HCT116 (cell line): Measurements from ENCODE around the gene TOM1L1. TPM values are rescaled to one million over a fixed set of nuclear protein-coding genes. Genes with fewer than 3 reads are reported as not detected.

Source experiments
- ATAC-seq: fragments of 200-7000 bp; cut with Tn5 transposase; 2 replicates; pipeline ENCODE4 v1.9.1; 2020; ENCODE audit warnings: mild to moderate bottlenecking, moderate library complexity
- BruUV-seq: library from RNA; stranded (reverse); fragments of 400-500 nt; replicated peaks from 2 replicates; lab custom pipeline; 2021; lab: Mats Ljungman, UMichigan
- CTCF ChIA-PET: fragments of 300-600 bp; sonication (Branson Sonifier 250); formaldehyde crosslinking; loops from one replicate; lab custom pipeline; 2021; ENCODE audit warnings: antibody characterized with exemption; lab: Charles Lee
- POLR2A ChIA-PET: fragments of 300-600, 350-600 bp; sonication (Branson Sonifier 250); formaldehyde crosslinking; loops from one replicate; lab custom pipeline; 2021; ENCODE audit warnings: antibody characterized with exemption; lab: Charles Lee
- RAD21 ChIA-PET, 2 experiments: fragments of 300-600 bp; sonication (Branson Sonifier 250); formaldehyde crosslinking; loops; one replicate each; lab custom pipeline; 2023; ENCODE audit warnings: low total read pairs in 2 of 2; ENCODE audit not compliant: uncharacterized antibody in 2 of 2, unreplicated experiment in 2 of 2, low non-redundant PET in 1 of 2; lab: Charles Lee
- DNase-seq: peaks from one replicate; pipeline ENCODE4 v3.0.0-alpha.2; 2010; ENCODE audit warnings: low read depth, low spot score
- H2AFZ ChIP-seq: fragments of 200-600 bp; shearing (Covaris generic), sonication (generic); 2 replicates; pipeline ENCODE4 v1.6.1; 2017; ENCODE audit warnings: low read depth, mixed run types, mixed read lengths, antibody characterized with exemption, low read length; ENCODE audit not compliant: poor library complexity, severe bottlenecking
- H3K27ac ChIP-seq: 2 replicates; pipeline ENCODE4 v1.5.1; 2012; ENCODE audit warnings: low read depth, low read length
- H3K27me3 ChIP-seq: fragments of 200-600 bp; sonication (generic); 2 replicates; pipeline ENCODE4 v1.6.1; 2016; ENCODE audit warnings: mixed run types, low read length, mixed read lengths; ENCODE audit not compliant: insufficient read depth
- H3K36me3 ChIP-seq, 2 experiments: fragments of 200-500 bp in 1 of 2; fragments of 200-600 bp in 1 of 2; sonication (Bioruptor generic) in 1 of 2; sonication (generic) in 1 of 2; 2 replicates each; pipeline versions ENCODE4 v1.5.1 to v1.6.1; 2014 to 2016; ENCODE audit warnings: low read length in 2 of 2, inconsistent platforms in 1 of 2, mixed read lengths in 1 of 2, mixed run types in 1 of 2; ENCODE audit not compliant: insufficient read depth in 2 of 2, control insufficient read depth in 1 of 2
- H3K4me1 ChIP-seq, 2 experiments: fragments of 200-600 bp in 1 of 2; sonication (generic) in 1 of 2; 2 replicates each; pipeline versions ENCODE4 v1.5.1 to v1.6.1; 2012 to 2017; ENCODE audit warnings: low read length in 2 of 2, inconsistent platforms in 1 of 2, mild to moderate bottlenecking in 1 of 2, mixed read lengths in 1 of 2, mixed run types in 1 of 2, moderate library complexity in 1 of 2; ENCODE audit not compliant: insufficient read depth in 2 of 2, control insufficient read depth in 1 of 2
- H3K4me2 ChIP-seq: fragments of 200-600 bp; sonication (generic); 2 replicates; pipeline ENCODE4 v1.6.1; 2017; ENCODE audit warnings: mixed run types, low read length, mixed read lengths
- H3K4me3 ChIP-seq, 2 experiments: fragments of 200-600 bp in 1 of 2; sonication (generic) in 1 of 2; replicated peaks in 1 of 2; 2 replicates each; pipeline ENCODE4 v1.5.1; 2011 to 2016; ENCODE audit warnings: low read length in 2 of 2, control low read depth in 1 of 2, low read depth in 1 of 2, mild to moderate bottlenecking in 1 of 2, mixed read lengths in 1 of 2, mixed run types in 1 of 2
- H3K79me2 ChIP-seq: fragments of 200-600 bp; sonication (generic); 2 replicates; pipeline ENCODE4 v1.6.1; 2017; ENCODE audit warnings: mild to moderate bottlenecking, mixed run types, low read length, moderate library complexity, mixed read lengths; ENCODE audit not compliant: insufficient read depth
- H3K9ac ChIP-seq: fragments of 200-600 bp; sonication (generic); 2 replicates; pipeline ENCODE4 v1.6.1; 2016; ENCODE audit warnings: low read length, mixed read lengths
- H3K9me2 ChIP-seq: fragments of 200-600 bp; sonication (generic), shearing (Covaris generic); 2 replicates; pipeline ENCODE4 v1.6.1; 2017; ENCODE audit warnings: mixed run types, mild to moderate bottlenecking, moderate library complexity; ENCODE audit not compliant: insufficient read depth
- H3K9me3 ChIP-seq, 2 experiments: fragments of 200-500 bp in 1 of 2; fragments of 200-600 bp in 1 of 2; sonication (Bioruptor generic) in 1 of 2; sonication (generic) in 1 of 2; 2 replicates each; pipeline ENCODE4 v1.6.1; 2014 to 2017; ENCODE audit warnings: low read length in 2 of 2, mixed read lengths in 2 of 2, inconsistent platforms in 1 of 2, low read depth in 1 of 2, mild to moderate bottlenecking in 1 of 2, mixed run types in 1 of 2, moderate library complexity in 1 of 2; ENCODE audit not compliant: control insufficient read depth in 1 of 2, insufficient read depth in 1 of 2
- H4K20me1 ChIP-seq: fragments of 200-600 bp; sonication (generic), shearing (Covaris generic); 2 replicates; pipeline ENCODE4 v1.6.1; 2017; ENCODE audit warnings: mixed run types, mild to moderate bottlenecking, moderate library complexity; ENCODE audit not compliant: insufficient read depth
- CBX3 ChIP-seq: IDR thresholded peaks from 2 replicates; pipeline ENCODE4 v1.6.1; 2012; ENCODE audit warnings: low read depth
- EGR1 ChIP-seq: IDR thresholded peaks from 2 replicates; pipeline ENCODE4 v1.6.1; 2012; ENCODE audit warnings: low read depth
- ELF1 ChIP-seq: IDR thresholded peaks from 2 replicates; pipeline ENCODE4 v1.6.1; 2012; ENCODE audit warnings: low read depth, borderline replicate concordance
- EZH2 ChIP-seq: fragments of 200-600 bp; sonication (generic); IDR thresholded peaks from 2 replicates; pipeline ENCODE4 v1.6.1; 2017; ENCODE audit warnings: antibody characterized with exemption, mixed run types
- FOSL1 ChIP-seq: IDR thresholded peaks from 2 replicates; pipeline ENCODE4 v1.6.1; 2012; ENCODE audit warnings: low read depth
- JUND ChIP-seq: IDR thresholded peaks from 2 replicates; pipeline ENCODE4 v1.6.1; 2012
- POLR2AphosphoS5 ChIP-seq: IDR thresholded peaks from 2 replicates; pipeline ENCODE4 v1.6.1; 2011; ENCODE audit warnings: mild to moderate bottlenecking, low read depth, low read length, moderate library complexity
- SRF ChIP-seq: IDR thresholded peaks from 2 replicates; pipeline ENCODE4 v1.6.1; 2012; ENCODE audit warnings: low read depth
- TCF7L2 ChIP-seq: IDR thresholded peaks from 2 replicates; pipeline ENCODE4 v1.7.0; 2011; ENCODE audit warnings: borderline replicate concordance, inconsistent platforms; ENCODE audit not compliant: insufficient read depth, insufficient read length; ENCODE audit errors: extremely low read depth
- ZFX ChIP-seq: fragments of 450-650 bp; IDR thresholded peaks from 2 replicates; pipeline ENCODE4 v1.6.1; 2017
- intact Hi-C: fragments of 100-400 bp; cut with micrococcal nuclease; formaldehyde crosslinking; loops from 2 replicates; pipeline ENCODE4 v1.10.0; 2022
- total RNA-seq: library from RNA; stranded (reverse); gene quantifications from one replicate; pipeline ENCODE4 v1.2.1, GENCODE V29; 2021; ENCODE audit not compliant: unreplicated experiment
- TF ChIP-seq, protein P1 (sequence below): IDR thresholded peaks from 2 replicates; pipeline ENCODE4 v1.6.1; 2012; ENCODE audit warnings: low read depth
- TF ChIP-seq, protein P2 (sequence below): IDR thresholded peaks from 2 replicates; pipeline ENCODE4 v1.6.1; 2012
- TF ChIP-seq, protein P3 (sequence below): IDR thresholded peaks from 2 replicates; pipeline ENCODE4 v1.6.1; 2012

Gene TOM1L1
- total RNA-seq, 1 experiment from 2014 or later: 70.8 TPM

DNA sequence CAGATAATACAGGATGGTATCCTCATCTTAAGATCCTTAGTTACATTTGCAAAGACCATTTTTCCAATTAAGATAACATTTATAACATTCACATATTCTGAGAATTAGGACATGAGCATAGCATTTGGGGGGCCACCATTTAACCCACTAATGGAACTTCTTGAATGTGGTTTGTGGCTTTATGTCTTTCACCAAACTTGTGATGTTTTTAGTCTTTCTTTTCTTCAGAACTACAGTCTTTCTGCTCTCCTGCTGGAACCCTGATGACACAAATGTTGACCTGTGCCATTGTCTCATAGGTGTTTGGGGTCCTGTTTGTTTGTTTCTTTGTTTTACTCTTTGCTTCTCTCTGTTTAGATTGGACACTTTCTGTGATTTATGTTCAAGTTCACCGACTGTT, 44.6 kb downstream of the TOM1L1 start (continued):
- TF ChIP-seq, protein P1, sequence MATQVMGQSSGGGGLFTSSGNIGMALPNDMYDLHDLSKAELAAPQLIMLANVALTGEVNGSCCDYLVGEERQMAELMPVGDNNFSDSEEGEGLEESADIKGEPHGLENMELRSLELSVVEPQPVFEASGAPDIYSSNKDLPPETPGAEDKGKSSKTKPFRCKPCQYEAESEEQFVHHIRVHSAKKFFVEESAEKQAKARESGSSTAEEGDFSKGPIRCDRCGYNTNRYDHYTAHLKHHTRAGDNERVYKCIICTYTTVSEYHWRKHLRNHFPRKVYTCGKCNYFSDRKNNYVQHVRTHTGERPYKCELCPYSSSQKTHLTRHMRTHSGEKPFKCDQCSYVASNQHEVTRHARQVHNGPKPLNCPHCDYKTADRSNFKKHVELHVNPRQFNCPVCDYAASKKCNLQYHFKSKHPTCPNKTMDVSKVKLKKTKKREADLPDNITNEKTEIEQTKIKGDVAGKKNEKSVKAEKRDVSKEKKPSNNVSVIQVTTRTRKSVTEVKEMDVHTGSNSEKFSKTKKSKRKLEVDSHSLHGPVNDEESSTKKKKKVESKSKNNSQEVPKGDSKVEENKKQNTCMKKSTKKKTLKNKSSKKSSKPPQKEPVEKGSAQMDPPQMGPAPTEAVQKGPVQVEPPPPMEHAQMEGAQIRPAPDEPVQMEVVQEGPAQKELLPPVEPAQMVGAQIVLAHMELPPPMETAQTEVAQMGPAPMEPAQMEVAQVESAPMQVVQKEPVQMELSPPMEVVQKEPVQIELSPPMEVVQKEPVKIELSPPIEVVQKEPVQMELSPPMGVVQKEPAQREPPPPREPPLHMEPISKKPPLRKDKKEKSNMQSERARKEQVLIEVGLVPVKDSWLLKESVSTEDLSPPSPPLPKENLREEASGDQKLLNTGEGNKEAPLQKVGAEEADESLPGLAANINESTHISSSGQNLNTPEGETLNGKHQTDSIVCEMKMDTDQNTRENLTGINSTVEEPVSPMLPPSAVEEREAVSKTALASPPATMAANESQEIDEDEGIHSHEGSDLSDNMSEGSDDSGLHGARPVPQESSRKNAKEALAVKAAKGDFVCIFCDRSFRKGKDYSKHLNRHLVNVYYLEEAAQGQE: no peak
- TF ChIP-seq SRF (no peak), EGR1 (no peak), TCF7L2 (no peak)
- TF ChIP-seq, protein P2, sequence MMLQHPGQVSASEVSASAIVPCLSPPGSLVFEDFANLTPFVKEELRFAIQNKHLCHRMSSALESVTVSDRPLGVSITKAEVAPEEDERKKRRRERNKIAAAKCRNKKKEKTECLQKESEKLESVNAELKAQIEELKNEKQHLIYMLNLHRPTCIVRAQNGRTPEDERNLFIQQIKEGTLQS: no peak

DNA sequence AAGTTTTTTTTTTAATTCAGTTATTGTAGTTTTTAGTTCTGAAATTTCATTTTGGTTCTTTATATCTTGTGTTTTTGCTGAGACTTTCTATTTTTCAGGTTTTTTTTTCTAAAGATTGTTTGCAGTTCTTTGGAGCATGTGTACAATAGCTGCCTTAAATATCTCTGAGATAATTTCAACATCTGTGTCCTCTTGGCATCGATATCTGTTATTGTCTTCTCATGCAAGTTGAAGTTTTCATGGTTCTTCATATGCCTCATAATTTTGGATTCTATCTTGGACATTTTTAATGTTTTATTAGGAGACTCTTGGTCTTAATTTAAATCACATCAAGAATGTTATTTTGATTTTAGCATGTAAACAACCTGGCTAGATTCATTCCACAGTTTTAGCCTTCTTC, 45.0 kb downstream of the TOM1L1 start:
- H3K27me3 ChIP-seq: no peaks in the 10 kb centered on the region
- POLR2A ChIA-PET: no interaction called here
- no peak overlapping the region for H3K4me3 ChIP-seq
- H3K4me2 ChIP-seq: no peak overlapping the region
- H3K36me3 ChIP-seq: peaks cover 13 to 19% of the 10 kb centered on the region in 2 experiments
- no peak overlapping the region for H2AFZ ChIP-seq
- no peak overlapping the region for H3K9ac ChIP-seq
- ATAC-seq: no peak
- no peaks in the 10 kb centered on the region for H3K9me3 ChIP-seq
- TF ChIP-seq, protein P2: no peak
- TF ChIP-seq POLR2AphosphoS5 (no peak), ZFX (no peak), ELF1 (no peak), SRF (no peak), CBX3 (no peak), JUND (no peak), EGR1 (no peak), EZH2 (no peak), FOSL1 (no peak)
- TF ChIP-seq, protein P3, sequence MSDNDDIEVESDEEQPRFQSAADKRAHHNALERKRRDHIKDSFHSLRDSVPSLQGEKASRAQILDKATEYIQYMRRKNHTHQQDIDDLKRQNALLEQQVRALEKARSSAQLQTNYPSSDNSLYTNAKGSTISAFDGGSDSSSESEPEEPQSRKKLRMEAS: no peak
- TF ChIP-seq, all 23 proteins: peak for 0
- Histone ChIP-seq H4K20me1 (no peaks in the 10 kb centered on the region), H3K79me2 (no peaks in the 10 kb centered on the region), H3K27ac (no peak overlapping the region), H3K9me2 (no peaks in the 10 kb centered on the region), H3K4me1 (peaks cover 9 to 17% of the 10 kb centered on the region in 2 experiments)
- intact Hi-C loops: no loop called here
- no peak for DNase-seq
- CTCF ChIA-PET: no interaction called here
- BruUV-seq: no TSS peak
- RAD21 ChIA-PET: no interaction called here
